Peyer's patch (tissue), 4 donors: ENCODE results near the gene IGDCC3.

Source experiments
- CTCF ChIP-seq, 6 experiments: fragments of 450-650 bp in 4 of 6; fragments of 200-600 bp in 2 of 6; sonication (generic) in 1 of 6; IDR thresholded peaks; one replicate each; pipeline ENCODE4 v1.5.1; 2017 to 2019; ENCODE audit warnings: antibody characterized with exemption in 6 of 6, mild to moderate bottlenecking in 3 of 6, moderate library complexity in 1 of 6
- POLR2A ChIP-seq, 2 donors: fragments of 450-650 bp; IDR thresholded peaks; one replicate each; pipeline ENCODE4 v1.5.1; 2017; ENCODE audit warnings: antibody characterized with exemption in 2 of 2, mild to moderate bottlenecking in 2 of 2, moderate library complexity in 2 of 2

GRCh38 chr15:65408324-65409035, 30.7 kb upstream of the IGDCC3 start:
- TF ChIP-seq CTCF (IDR thresholded peaks at IDR 0.05): no peak
- TF ChIP-seq POLR2A (IDR thresholded peaks at IDR 0.05): no peak
